DMS153 treated with DMSO at 0.1 percent for 48 hours (cell line): ENCODE results near the gene SLC9A8.
A peak's percentile ranks its signal among the peaks of the same experiment; 100 is the strongest.

ENCODE experiments used
- DNase-seq: peaks from one replicate; lab custom pipeline; 2025; ENCODE audit not compliant: unreplicated experiment; lab: John Stamatoyannopoulos, UW

Gene SLC9A8

DNA sequence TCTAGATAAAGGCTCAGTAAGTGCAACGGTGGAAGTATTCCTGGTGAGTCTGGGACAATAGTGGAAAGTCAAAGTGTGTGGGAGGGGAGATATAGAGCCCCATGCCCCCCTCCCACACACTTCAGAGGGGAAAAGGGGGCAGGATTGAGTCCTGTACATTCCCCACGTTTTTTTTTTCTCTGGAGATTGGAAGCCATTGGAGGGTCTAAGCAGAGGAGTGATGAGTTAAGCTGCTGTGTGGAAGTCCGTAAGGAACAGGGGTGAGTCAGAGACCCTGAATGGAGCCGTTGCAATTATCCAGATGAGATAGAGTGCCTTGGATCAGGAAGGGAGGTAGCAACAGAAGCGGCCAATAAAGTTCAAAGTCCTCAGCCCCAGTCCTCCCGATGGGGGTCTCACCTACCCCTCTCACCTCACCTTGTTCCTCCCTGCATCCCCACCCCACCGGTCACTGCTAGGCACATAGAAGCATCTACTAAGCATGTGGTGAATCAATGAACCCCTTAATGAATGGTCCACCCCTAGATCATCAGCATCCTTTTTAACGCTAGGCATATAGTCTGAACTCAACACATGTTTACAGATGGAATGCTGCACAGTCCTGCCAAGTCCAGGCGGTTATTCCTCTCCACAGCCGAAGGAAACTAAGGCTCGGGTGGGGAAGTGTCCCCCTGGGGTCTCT is 662 bp upstream of the SLC9A8 start:
- DNase-seq: no peak

DNA sequence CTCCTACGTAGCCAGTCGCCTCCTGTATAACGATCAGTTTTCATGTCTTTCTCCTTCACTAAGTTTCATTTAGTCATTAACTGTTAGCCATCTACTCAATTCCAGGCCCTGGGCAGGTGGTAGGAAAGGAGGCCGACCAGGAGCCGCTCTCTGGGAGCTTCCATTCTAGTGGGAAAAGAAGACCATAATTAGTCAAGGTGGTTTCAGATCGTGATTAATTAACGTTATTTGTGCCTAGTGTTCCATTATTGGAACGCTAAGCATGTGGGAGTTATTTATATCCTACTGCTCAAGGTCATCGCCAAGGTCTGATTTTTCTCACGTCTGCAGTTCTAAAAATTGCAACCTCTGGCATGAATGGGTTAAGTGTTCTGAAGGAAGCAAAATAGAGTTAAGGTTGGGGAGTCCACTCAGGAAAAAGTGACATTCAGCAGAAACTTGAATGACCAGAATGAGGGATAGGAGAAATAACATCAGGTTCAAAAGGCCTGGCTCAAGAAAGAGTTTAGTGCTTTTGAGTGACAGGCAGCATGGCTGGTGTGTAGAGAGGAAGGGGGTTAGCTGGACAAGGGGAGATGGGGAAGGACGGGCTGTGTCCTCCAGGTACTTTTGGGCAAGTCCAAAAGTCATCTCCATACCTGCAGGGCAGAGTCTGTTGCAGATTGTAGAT is 812 bp downstream of the SLC9A8 start:
- DNase-seq: no peak

DNA sequence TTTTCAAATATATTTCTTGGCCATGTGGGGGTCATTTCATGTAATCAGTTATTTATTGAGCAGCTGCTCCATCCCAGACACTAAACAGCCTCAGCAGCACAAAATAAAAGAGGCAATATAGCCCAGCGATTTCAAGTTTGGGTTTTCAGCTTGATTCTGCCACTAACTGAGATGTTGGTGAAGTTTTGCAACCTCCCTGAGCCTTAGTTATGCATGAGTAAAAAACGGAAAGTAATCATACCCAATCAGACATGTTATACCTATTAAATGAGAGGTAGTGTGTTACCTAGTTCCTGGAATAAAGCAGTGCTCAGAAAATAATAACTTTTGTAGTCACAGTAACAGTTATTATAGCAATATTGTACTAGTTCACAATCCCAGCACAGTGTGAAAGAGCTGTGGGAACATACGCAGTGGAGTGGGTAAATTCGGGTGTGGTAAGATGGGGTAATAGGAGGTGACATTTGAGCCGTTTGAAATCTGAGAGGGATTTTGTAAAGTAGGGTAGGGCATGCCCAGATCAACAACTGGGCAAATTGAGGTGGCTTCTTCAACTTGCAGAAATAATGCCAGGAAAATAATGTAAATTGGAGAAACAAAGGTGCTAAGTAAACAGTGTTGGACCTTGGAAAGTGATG is 1.5 kb downstream of the SLC9A8 start:
- no peak for DNase-seq

GRCh38 chr20:49818816-49819215 is 6.2 kb downstream of the SLC9A8 start:
- DNase-seq: no peak

GRCh38 chr20:49819702-49820101 is 7.1 kb downstream of the SLC9A8 start:
- DNase-seq: no peak

- DNase-seq: no peak
Measured at GRCh38 chr20:49821381-49821780, 8.8 kb downstream of the SLC9A8 start.

DNA sequence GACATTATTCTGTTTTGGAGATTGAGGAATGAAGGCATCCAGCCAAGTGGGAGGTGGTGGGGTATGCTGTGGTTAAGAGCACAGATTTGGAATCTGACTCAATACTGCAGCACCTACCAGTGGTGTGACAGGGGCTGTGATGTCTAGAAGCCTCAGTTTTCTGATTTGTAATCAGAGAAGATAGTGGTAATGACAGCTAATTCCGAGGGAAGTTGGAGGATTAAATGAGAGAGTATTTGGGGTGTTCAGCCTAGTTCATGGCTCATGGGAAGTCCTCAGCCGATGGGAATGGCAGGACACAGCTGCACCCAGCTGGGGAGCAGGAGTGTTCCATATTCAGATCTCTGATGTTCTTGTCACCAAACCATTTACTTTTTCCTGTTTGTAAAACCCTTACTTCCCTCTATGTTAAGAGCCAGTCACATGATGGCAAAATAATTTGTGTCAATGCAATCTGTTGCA is 9.3 kb downstream of the SLC9A8 start:
- no peak for DNase-seq

DNA sequence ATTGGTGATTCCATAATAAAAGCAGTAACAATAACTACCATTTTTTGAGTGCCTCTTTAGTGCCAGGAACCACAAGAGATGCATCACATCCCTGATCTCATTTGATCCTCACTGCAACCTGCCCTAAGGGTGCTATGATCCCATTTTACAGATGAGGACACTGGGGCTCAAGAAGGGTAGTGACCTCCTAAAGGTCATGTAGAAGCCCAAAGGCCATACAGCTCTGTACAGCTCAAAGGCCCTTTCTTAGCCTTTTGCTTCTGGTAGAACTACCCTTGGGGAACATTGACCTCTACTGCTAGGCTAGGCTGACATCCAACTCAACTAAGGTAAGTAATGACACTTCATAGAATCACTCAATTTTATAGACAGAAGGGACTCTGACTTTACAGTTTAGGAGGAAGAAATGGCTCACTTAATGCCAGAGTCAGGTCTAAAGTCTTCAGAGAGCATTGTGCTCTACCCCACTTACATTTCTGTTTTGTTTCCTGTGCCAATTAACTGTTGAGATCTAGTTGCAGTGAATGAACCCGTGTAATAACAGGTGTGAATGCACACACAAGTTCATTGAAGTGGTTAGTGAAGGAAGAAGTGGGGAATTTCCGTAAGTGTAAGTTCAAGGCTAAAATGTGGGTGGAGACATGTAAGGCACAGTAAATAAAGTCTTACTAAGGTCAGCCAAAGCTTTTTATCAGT is 10.7 kb downstream of the SLC9A8 start:
- no peak for DNase-seq

- DNase-seq: no peak
Measured at GRCh38 chr20:49824206-49824605, 11.6 kb downstream of the SLC9A8 start.

- peak; percentile 79 for DNase-seq
Measured at GRCh38 chr20:49825521-49826033, 12.9 kb downstream of the SLC9A8 start.

GRCh38 chr20:49831022-49831769 is 18.6 kb downstream of the SLC9A8 start:
- DNase-seq: no peak

- DNase-seq: no peak
Measured at GRCh38 chr20:49831770-49832631, 19.4 kb downstream of the SLC9A8 start.

DNA sequence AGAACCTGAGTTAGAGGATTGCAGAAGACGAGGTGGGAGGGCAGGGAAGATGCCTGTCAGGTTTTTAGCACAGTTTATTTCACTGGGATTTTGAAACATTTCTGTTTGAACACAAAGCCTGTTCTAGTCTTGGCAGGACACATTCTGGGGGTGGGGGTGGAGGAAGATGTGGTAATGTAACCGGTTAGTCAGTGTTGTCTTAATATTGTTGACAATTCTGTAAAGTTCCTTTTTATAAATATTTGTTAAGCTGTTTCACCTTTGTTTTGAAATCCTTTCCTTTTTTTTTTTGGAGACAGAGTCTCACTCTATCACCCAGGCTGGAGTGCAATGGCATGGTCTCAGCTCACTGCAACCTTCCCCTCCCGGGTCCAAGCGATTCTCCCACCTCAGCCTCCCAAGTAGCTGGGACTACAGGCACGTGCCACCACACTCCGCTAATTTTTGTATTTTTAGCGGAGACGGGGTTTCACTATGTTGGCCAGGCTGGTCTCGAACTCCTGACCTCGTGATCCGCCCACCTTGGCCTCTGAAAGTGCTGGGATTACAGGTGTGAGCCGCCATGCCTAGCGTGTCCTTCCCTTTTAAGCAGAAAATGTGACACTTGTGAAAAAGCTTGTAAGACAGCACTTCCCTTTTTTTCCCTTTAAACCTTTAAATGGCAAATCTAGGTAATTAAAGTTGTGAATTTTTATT is 20.2 kb downstream of the SLC9A8 start:
- DNase-seq: no peak

DNA sequence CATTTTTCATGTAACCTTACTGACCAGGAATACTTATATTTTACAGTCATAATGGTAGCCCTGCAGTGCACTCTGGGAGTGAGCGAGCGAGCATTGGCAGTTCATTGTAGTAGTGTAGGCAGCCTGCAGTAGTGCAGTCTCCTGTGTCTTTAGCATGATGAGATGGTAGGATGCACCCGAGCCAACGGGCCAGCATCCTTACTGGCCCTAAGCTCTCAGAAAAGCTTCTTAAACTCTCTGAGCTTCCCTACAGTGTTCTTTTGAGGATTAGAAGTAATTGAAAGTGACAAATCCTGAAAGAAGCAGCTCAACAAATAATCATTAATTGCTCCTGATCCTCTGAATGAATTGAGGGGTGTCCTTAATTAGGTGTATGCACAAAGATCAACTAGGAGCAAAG is 20.9 kb downstream of the SLC9A8 start:
- DNase-seq: no peak

GRCh38 chr20:49835031-49835430 is 22.4 kb downstream of the SLC9A8 start:
- no peak for DNase-seq

DNA sequence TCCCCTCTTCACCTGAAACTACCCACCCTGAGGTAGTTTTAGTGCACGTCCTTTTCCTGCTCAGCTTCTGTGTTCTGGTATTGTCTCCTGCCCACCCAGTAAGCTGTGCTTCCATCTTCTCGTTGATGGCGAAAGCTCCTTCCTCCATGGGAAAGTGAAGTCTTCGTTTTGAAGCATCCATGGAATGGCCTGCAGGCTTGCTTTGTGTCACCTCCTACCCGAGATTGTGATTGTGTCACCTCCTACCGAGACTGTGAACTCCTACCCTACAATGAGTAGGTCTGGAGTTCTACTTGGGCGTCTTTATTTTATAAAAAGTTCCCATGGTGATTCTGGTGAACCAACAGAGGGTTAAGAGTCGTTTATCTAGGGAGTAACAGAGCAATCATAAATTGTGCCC is 25.9 kb downstream of the SLC9A8 start:
- no peak for DNase-seq

DNA sequence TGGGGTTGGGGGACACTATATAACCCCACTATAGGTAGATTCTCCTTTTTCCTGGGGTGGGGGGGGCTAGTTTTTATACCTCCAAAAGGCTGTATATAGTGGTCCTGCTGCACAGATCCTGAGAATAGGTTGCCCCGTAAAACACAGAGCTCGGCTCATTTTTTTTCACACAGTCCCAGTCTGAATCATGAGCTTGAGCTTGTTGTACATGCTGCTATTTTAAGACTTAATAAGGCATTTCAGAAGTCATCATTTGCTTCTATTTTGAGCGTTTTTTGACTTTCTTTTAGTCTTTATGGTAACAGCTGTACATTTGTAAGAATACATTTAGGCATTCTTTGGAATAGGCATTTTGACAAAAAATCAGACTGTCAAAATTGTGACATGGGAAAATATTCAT is 30.5 kb downstream of the SLC9A8 start:
- DNase-seq: no peak

GRCh38 chr20:49843770-49844380 is 31.2 kb downstream of the SLC9A8 start:
- DNase-seq: no peak

- DNase-seq: no peak
Measured at GRCh38 chr20:49845060-49845459, 32.4 kb downstream of the SLC9A8 start.
